ENCODE measurements around the gene POLR2F. TPM values are rescaled to one million over a fixed set of nuclear protein-coding genes. Genes with fewer than 3 reads are reported as not detected.
A peak's percentile ranks its signal among the peaks of the same experiment; 100 is the strongest.

The POLR2F gene
- total RNA-seq, 1 experiment from 2014 or later: 99.6 TPM

DNA sequence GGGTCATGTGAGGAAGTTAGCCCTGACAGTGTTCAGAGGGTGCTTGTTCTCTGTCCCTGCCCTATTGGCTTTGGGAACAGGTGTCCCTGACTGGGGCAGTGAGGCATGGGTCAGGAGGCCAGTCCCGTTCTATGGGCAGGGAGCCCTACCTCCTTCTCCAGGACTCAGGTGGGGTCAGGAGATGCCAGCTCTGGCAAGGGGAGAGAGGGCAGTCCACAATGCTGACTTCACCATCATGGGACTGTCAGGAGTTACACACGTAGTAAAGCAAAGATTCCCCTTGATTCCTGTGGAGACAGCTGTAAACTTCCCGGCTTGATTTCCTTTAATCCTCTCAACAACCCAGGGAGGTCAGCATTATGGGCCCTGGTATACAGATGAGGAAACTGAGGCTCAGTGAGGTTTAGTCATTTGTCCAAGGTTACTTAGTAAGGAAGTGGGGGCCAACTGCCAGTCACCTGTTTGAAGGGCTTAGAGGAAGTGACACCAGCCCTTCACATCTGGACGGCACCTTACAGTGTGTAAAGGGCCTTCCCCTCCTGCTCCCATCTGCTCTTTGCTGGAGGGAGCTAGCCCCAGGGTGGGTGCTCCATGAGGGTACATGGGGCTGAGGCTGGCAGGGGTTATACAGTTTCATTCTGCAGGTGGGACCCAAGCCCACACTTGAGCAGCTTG, 35.5 kb upstream of the POLR2F start:
- H3K36me3 ChIP-seq: peaks cover 84% of the 10 kb centered on the region
- H3K27ac ChIP-seq: no peak overlapping the region
- no peak overlapping the region for H3K4me3 ChIP-seq
- no peaks in the 10 kb centered on the region for H3K9me3 ChIP-seq (replicated peaks)
- no peaks in the 10 kb centered on the region for H3K27me3 ChIP-seq (replicated peaks)
- DNase-seq (ENCODE audit: low read depth in 1 of 2, low spot score in 2 of 2): no peak
- no peaks in the 10 kb centered on the region for H3K4me1 ChIP-seq (replicated peaks)

DNA sequence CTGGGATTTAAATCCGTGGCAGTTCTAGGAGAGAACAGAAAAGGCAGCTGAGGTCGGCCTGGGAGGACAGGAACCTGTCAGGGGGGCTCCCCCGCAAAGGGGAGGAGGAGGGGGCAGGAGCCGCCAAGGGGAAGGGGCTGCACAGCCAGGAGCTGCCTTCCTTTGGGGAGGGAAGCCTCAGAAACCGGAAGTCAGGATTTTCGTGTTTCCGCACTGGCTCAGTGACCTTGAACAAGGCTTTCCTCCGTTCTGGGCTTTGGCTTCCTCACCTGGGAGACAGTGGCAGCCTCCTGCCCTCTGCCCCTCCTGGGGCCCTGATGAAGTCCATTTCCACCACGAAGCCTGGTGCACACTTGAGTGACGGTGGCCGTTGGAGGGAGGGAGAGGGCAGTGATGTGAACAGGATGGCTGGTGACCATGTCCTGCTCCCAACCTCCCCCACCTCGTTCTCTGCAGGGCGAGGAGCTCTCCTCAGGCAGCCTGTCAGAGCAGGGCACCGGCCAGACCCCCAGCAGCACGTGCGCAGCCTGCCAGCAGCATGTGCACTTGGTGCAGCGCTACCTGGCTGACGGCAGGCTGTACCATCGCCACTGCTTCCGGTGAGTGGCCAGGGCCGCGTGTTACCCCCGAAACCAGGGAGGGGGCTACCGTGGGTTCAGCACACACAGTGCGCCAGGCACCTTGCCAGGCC, 34.8 kb upstream of the POLR2F start:
- no peaks in the 10 kb centered on the region for H3K27me3 ChIP-seq (replicated peaks)
- no peak overlapping the region for H3K4me3 ChIP-seq
- no peaks in the 10 kb centered on the region for H3K4me1 ChIP-seq (replicated peaks)
- no peak for DNase-seq (ENCODE audit: low read depth in 1 of 2, low spot score in 2 of 2)
- no peak overlapping the region for H3K27ac ChIP-seq
- H3K9me3 ChIP-seq (replicated peaks): no peaks in the 10 kb centered on the region
- H3K36me3 ChIP-seq: peaks cover 84% of the 10 kb centered on the region

DNA sequence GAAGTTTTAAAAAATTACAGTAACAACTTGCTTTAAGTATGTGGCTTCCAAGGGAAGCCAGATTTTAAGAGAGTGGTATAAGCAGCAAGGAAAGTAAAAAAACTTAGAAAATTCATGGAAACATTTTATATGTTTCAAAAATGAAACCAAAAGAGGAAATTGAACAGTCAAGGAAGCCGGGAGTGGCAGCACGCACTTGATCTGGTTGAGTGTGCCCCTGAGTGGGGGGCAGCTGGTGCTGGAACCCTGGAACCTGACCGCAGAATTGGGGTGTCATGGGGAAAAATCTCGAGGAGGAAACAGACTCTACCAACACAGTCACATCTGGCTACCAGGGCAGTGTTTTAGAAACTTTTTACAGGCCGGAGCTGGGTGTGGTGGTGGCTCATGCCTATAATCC, 33.4 kb upstream of the POLR2F start:
- peaks cover 89% of the 10 kb centered on the region for H3K36me3 ChIP-seq
- no peak overlapping the region for H3K4me3 ChIP-seq
- no peak for DNase-seq (ENCODE audit: low read depth in 1 of 2, low spot score in 2 of 2)
- no peaks in the 10 kb centered on the region for H3K9me3 ChIP-seq (replicated peaks)
- H3K27ac ChIP-seq: no peak overlapping the region
- H3K4me1 ChIP-seq (replicated peaks): no peaks in the 10 kb centered on the region
- H3K27me3 ChIP-seq (replicated peaks): no peaks in the 10 kb centered on the region

DNA sequence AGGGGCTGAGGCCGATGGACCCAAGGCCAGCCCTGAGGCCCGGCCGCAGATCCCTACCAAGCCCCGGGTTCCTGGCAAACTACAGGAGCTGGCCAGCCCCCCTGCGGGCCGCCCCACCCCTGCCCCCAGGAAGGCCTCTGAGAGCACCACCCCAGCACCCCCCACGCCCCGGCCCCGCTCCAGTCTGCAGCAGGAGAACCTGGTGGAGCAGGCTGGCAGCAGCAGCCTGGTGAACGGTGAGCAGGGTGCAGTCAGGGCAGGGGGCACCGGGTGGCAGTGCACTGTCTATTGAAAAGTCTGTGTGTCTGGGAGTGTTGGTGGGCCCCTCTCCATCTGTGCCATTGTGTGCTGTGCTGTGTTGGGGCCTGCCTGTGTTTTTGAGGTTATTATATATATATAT, 31.3 kb upstream of the POLR2F start:
- Histone ChIP-seq H3K27me3 (replicated peaks) (no peaks in the 10 kb centered on the region), H3K27ac (no peak overlapping the region), H3K36me3 (peaks cover 91% of the 10 kb centered on the region), H3K9me3 (replicated peaks) (no peaks in the 10 kb centered on the region), H3K4me1 (replicated peaks) (no peaks in the 10 kb centered on the region), H3K4me3 (no peak overlapping the region)
- DNase-seq (ENCODE audit: low read depth in 1 of 2, low spot score in 2 of 2): no peak

DNA sequence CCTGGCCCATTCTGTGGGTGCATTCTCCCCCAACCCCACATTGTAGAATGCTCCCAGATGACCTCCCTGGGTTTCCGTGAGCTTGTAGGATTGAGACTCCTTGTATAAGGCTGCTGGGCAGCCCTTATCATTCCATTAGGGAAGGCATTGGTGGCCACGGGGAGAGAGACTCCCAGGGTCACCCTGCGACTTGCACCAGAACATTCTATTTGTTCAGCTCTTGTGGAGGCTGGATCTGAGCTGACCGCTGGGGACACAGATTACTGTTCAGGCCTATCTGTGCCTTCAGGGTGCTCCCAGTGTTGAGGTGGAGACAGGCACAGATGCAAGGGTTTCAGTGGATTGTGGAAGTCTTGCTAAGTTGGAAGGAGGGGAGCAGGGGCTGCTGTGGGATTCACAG, 29.6 kb upstream of the POLR2F start:
- H3K4me3 ChIP-seq: no peak overlapping the region
- H3K36me3 ChIP-seq: peaks cover 91% of the 10 kb centered on the region
- no peaks in the 10 kb centered on the region for H3K9me3 ChIP-seq (replicated peaks)
- no peaks in the 10 kb centered on the region for H3K27me3 ChIP-seq (replicated peaks)
- DNase-seq (ENCODE audit: low read depth in 1 of 2, low spot score in 2 of 2): no peak
- no peaks in the 10 kb centered on the region for H3K4me1 ChIP-seq (replicated peaks)
- no peak overlapping the region for H3K27ac ChIP-seq

DNA sequence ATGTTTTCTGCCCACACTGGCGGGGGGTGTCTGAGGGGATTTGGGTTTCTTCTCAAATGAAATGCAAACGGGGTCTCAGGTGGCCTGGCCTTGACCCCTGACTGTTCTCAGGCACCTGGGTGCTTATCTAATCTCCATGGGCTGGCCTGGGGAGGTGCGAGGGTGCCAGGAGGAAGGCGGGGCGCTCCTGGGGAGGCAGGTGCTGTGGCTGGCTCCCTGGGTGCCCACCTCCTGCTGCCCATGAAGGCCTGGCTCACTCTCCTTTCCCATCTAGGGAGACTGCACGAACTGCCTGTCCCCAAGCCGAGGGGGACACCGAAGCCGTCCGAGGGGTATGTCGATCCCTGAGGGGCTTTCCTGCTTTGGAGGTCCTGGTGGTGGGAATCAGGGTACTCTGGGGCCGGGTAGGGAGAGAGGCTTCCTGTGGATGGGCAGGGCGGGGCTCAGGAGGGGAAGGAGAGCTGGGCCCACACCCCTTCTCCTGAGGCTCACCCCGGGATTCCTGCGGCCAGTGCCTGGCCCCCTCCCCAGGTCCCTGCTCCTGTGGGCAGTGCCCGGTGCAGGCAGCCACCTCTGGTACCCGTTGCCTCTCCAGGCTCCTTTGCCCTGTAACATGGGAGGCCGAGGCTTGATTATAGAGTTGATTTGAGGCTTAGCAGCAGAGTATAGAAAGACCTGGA, 29.0 kb upstream of the POLR2F start:
- Histone ChIP-seq H3K4me3 (no peak overlapping the region), H3K36me3 (peaks cover 93% of the 10 kb centered on the region), H3K9me3 (replicated peaks) (no peaks in the 10 kb centered on the region), H3K27ac (no peak overlapping the region), H3K27me3 (replicated peaks) (no peaks in the 10 kb centered on the region), H3K4me1 (replicated peaks) (no peaks in the 10 kb centered on the region)
- no peak for DNase-seq (ENCODE audit: low read depth in 1 of 2, low spot score in 2 of 2)

DNA sequence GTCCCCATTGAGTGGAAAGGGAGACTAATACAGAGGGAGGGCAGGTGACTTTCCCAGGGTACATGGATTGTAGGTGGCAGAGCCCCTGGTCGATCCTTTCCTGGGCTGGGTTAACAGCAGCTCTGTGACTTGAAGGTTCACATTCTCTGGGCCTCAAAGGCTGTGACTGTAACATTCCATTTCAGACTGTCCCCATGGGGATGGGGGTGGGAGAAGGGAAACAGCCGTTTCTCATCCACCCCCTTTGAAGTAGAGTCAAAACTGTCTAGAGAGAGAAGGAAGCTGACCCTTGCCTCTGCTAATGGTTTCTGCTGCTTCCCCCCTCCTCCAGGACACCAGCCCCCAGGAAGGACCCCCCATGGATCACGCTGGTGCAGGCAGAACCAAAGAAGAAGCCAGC, 28.2 kb upstream of the POLR2F start:
- no peaks in the 10 kb centered on the region for H3K27me3 ChIP-seq (replicated peaks)
- H3K4me3 ChIP-seq: no peak overlapping the region
- no peaks in the 10 kb centered on the region for H3K9me3 ChIP-seq (replicated peaks)
- DNase-seq (ENCODE audit: low read depth in 1 of 2, low spot score in 2 of 2): no peak
- H3K27ac ChIP-seq: no peak overlapping the region
- peaks cover 93% of the 10 kb centered on the region for H3K36me3 ChIP-seq
- H3K4me1 ChIP-seq (replicated peaks): no peaks in the 10 kb centered on the region

DNA sequence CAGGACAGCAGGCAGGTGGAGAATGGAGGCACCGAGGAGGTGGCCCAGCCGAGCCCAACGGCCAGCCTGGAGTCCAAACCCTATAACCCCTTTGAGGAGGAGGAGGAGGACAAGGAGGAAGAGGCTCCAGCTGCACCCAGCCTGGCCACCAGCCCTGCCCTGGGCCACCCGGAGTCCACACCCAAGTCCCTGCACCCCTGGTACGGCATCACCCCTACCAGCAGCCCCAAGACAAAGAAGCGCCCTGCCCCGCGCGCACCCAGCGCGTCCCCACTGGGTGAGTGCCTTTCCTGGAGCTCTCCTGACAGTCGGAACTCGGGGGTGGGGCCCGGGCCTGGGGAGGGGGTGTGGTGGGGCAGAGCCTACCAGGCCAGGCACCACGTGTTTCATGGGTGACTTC, 27.7 kb upstream of the POLR2F start:
- H3K36me3 ChIP-seq: peaks cover 93% of the 10 kb centered on the region
- peaks cover 3% of the 10 kb centered on the region for H3K4me1 ChIP-seq (replicated peaks)
- no peaks in the 10 kb centered on the region for H3K27me3 ChIP-seq (replicated peaks)
- H3K9me3 ChIP-seq (replicated peaks): no peaks in the 10 kb centered on the region
- H3K4me3 ChIP-seq: no peak overlapping the region
- no peak overlapping the region for H3K27ac ChIP-seq
- no peak for DNase-seq (ENCODE audit: low read depth in 1 of 2, low spot score in 2 of 2)

DNA sequence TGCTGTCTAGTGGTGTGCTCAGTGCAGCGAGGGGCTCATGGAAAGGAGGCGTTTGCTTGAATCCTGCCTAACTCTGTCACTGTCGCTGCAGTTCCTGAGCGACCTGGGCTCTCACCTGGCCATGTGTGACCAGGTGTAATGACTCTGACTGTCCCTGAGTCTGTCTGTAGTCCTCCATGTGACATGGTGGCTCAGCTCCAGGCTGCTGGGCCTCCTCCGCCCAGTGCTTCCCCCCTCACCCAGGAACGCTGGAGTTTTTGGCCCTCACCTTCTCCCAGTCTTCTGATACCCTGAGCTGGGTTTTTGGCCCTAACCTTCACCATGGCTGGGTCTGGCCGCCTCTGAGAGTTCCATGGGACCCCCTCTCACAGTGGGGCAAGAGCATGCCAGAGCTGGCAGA, 27.1 kb upstream of the POLR2F start:
- no peak for DNase-seq (ENCODE audit: low read depth in 1 of 2, low spot score in 2 of 2)
- Histone ChIP-seq H3K27me3 (replicated peaks) (no peaks in the 10 kb centered on the region), H3K36me3 (peaks cover 93% of the 10 kb centered on the region), H3K27ac (no peak overlapping the region), H3K9me3 (replicated peaks) (no peaks in the 10 kb centered on the region), H3K4me1 (replicated peaks) (peaks cover 6% of the 10 kb centered on the region), H3K4me3 (no peak overlapping the region)

DNA sequence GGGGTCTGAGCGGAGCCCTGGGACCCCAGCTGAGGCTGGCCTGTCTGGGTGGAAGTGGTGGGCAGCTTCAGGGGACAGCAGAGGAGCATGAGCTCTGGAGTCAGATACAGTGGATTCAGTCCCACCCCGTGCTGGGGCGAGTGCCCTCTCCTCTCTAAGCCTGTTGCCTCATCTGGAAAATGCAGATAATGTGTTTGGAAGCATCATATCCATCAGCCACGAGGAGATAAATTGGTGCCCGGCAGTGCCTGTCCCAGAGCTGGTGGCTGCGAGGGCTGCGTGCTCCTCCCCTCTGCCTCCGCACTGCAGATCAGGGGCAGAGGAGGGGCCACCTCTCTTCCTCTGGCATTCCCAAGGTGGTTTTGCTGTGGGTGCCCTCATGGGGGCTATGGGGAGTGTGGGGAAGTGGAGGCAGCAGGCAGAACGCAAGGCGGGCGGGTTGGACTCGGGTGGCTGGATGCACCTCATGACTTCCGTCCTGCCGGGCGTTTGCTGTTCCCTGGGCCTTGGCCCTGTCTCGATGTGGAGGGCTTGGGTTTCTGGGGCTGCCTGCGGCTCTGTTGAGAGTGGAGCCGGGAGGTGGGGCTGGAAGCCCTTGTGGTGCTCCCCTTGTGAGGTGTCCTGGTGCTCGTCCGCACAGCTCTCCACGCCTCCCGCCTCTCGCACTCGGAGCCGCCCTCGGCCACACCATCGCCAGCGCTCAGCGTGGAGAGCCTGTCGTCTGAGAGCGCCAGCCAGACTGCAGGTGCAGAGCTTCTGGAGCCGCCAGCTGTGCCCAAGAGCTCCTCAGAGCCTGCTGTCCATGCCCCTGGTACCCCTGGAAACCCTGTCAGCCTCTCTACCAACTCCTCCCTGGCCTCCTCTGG, 26.5 kb upstream of the POLR2F start:
- no peaks in the 10 kb centered on the region for H3K9me3 ChIP-seq (replicated peaks)
- peaks cover 6% of the 10 kb centered on the region for H3K4me1 ChIP-seq (replicated peaks)
- H3K27ac ChIP-seq: no peak overlapping the region
- peaks cover 93% of the 10 kb centered on the region for H3K36me3 ChIP-seq
- DNase-seq (ENCODE audit: low read depth in 1 of 2, low spot score in 2 of 2): no peak
- H3K27me3 ChIP-seq (replicated peaks): no peaks in the 10 kb centered on the region
- H3K4me3 ChIP-seq: no peak overlapping the region

DNA sequence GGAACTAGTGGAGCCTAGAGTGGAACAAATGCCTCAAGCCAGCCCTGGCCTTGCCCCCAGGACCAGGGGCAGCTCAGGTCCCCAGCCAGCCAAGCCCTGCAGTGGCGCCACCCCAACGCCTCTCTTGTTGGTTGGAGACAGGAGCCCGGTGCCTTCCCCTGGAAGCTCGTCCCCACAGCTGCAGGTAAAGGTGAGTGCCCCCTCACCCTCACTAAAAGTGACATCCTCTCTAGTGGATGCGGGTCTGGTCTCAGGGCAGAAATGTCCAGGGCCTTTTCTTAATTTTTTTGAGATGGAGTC, 25.9 kb upstream of the POLR2F start:
- Histone ChIP-seq H3K27me3 (replicated peaks) (no peaks in the 10 kb centered on the region), H3K9me3 (replicated peaks) (no peaks in the 10 kb centered on the region), H3K27ac (no peak overlapping the region), H3K4me1 (replicated peaks) (peaks cover 6% of the 10 kb centered on the region), H3K36me3 (peaks cover 99% of the 10 kb centered on the region), H3K4me3 (no peak overlapping the region)
- no peak for DNase-seq (ENCODE audit: low read depth in 1 of 2, low spot score in 2 of 2)

DNA sequence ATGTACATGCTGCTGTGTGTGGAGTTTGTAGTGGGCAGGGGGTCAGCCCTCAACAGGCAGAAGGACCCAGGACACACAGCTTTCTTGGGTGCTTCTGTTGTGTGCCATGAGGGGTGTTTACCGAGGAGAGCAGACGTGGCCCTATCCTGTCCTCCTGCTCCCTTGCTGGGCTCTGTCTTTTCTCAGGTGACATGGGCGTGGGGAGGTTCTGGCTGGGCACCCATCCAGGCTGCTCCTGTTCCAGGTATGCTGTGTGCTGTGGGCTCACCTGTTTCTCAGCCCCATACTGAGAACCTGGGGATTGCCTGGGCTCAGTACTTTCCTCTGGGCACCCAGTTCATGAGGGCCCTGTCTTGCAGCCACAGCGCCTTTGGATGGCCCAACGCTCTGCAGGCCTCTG, 24.1 kb upstream of the POLR2F start:
- Histone ChIP-seq H3K36me3 (peaks cover 96% of the 10 kb centered on the region), H3K27ac (no peak overlapping the region), H3K9me3 (replicated peaks) (no peaks in the 10 kb centered on the region), H3K27me3 (replicated peaks) (no peaks in the 10 kb centered on the region), H3K4me3 (no peak overlapping the region), H3K4me1 (replicated peaks) (peaks cover 21% of the 10 kb centered on the region)
- DNase-seq (ENCODE audit: low read depth in 1 of 2, low spot score in 2 of 2): no peak

DNA sequence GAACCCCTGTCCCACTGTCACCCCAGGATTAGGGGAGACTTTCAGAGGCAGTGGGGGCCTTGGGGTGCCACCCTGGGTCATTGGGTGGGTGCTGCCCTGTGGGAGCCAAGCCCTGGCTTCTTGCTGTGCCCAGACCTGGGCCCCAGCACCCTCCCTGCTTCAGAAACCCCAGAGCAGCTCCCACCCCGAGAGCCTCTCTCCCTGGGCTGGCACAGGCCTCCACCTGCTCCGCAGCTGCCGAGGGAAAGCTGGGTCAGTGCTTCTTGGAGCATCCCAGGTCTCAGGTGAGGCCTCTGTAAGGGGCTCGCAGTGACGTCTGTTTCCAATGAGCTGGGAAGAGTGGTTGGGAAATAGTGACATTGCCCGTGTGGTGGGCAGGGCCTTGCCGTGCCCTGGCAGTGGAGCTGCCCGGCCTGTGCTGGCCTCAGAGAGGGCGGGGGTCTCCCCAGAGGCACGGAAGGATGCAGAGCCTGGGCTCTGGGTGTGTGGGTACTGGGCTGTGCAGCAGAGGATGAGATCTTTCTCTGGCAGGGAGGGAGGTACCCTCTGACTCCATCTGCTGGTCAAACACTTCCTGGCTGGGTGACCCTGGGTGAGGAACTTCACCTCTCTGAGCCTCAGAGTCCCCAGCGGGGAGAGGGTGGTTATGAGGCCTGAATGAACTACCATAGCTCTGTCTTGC, 23.1 kb upstream of the POLR2F start:
- peak in 1 of 2 experiments; percentile 28 for DNase-seq (ENCODE audit: low read depth in 1 of 2, low spot score in 2 of 2)
- H3K36me3 ChIP-seq: peaks cover 91% of the 10 kb centered on the region
- H3K27ac ChIP-seq: no peak overlapping the region
- no peaks in the 10 kb centered on the region for H3K27me3 ChIP-seq (replicated peaks)
- H3K4me1 ChIP-seq (replicated peaks): peaks cover 21% of the 10 kb centered on the region
- H3K4me3 ChIP-seq: no peak overlapping the region
- no peaks in the 10 kb centered on the region for H3K9me3 ChIP-seq (replicated peaks)
